Upper lobe of left lung (tissue), 6 donors: ENCODE data around the gene PGBD5. TPM values are rescaled to one million over a fixed set of nuclear protein-coding genes. Genes with fewer than 3 reads are reported as not detected.
A peak's percentile ranks its signal among the peaks of the same experiment; 100 is the strongest.

Source experiments
- ATAC-seq, 2 donors: fragments of 200-7000 bp; cut with Tn5 transposase; one replicate each; pipeline ENCODE4 v1.9.1; 2022; ENCODE audit warnings: mild to moderate bottlenecking in 2 of 2, moderate library complexity in 2 of 2; ENCODE audit not compliant: low FRiP score in 2 of 2
- DNase-seq, 2 donors: peaks; one replicate each; pipeline ENCODE4 v3.0.0-alpha.2; 2019 to 2020
- H3K27ac ChIP-seq, 4 donors: fragments of 200-600 bp; sonication (generic); one replicate each; pipeline ENCODE4 v1.5.1; 2016 to 2019
- H3K27me3 ChIP-seq, 4 donors: fragments of 200-600 bp; sonication (generic); one replicate each; pipeline ENCODE4 v1.5.1; 2017 to 2019
- H3K36me3 ChIP-seq, 4 donors: fragments of 200-600 bp; sonication (generic); one replicate each; pipeline ENCODE4 v1.5.1; 2016 to 2019
- H3K4me1 ChIP-seq, 4 donors: fragments of 200-600 bp; sonication (generic); one replicate each; pipeline ENCODE4 v1.5.1; 2018 to 2019
- H3K4me3 ChIP-seq, 4 donors: fragments of 200-600 bp; sonication (generic); one replicate each; pipeline ENCODE4 v1.5.1; 2017 to 2019; ENCODE audit warnings: mild to moderate bottlenecking in 2 of 4, moderate library complexity in 1 of 4
- H3K9me3 ChIP-seq, 4 donors: fragments of 200-600 bp; sonication (generic); one replicate each; pipeline ENCODE4 v1.5.1; 2018 to 2019
- EP300 ChIP-seq, 4 donors: sonication (generic); formaldehyde crosslinking; IDR thresholded peaks; one replicate each; pipeline ENCODE4 v1.5.1; 2017; ENCODE audit warnings: antibody characterized with exemption in 4 of 4, control low read depth in 2 of 4
- POLR2A ChIP-seq, 4 donors: fragments of 450-650 bp; IDR thresholded peaks; one replicate each; pipeline ENCODE4 v1.5.1; 2016 to 2017; ENCODE audit warnings: antibody characterized with exemption in 4 of 4, mild to moderate bottlenecking in 2 of 4
- POLR2AphosphoS5 ChIP-seq, 2 donors: sonication (generic); formaldehyde crosslinking; IDR thresholded peaks; one replicate each; pipeline ENCODE4 v1.5.1; 2017; ENCODE audit warnings: antibody characterized with exemption in 2 of 2
- WGBS, 2 donors: methylation state at CpG; one replicate each; pipeline ENCODE4 v1.1.5; 2017 to 2018; 5-methylcytosine and 5-hydroxymethylcytosine counted together
- total RNA-seq, 6 donors: library from RNA; depleted of rRNA in 4 of 6; stranded (reverse); fragments of >200 nt in 4 of 6; gene quantifications; one replicate each; pipeline versions ENCODE4 v1.1.0 to v1.2.1, GENCODE V29; 2016 to 2021
- TF ChIP-seq, protein P1 (sequence below), 6 experiments: fragments of 450-650 bp in 4 of 6; fragments of 200-600 bp in 2 of 6; sonication (generic) in 2 of 6; IDR thresholded peaks; one replicate each; pipeline ENCODE4 v1.5.1; 2016 to 2019; ENCODE audit warnings: antibody characterized with exemption in 6 of 6
- donor health status: DM: no; HTN: no; CAD: no; lungs with moderate emphysema.
- donor health status: DM: no; HTN: yes; CAD: no; lungs with severe emphysema.

The PGBD5 gene
- total RNA-seq, 6 donors from 2014 or later, result 0.78 to 5.0 (median 3.9) TPM

- WGBS, 2 donors, result 88 to 91% methylated on average over 18 to 20 of the region's 20 CpGs
- DNase-seq, result peak in 1 of 2 donors; percentile 54
- Histone ChIP-seq H3K36me3 (peaks cover 4 to 31% (median 9%) of the 10 kb centered on the region in 4 donors), H3K9me3 (no peaks in the 10 kb centered on the region), H3K27ac (peak overlapping the region in 3 of 4 donors; percentile 6 to 54 (median 38)), H3K27me3 (no peaks in the 10 kb centered on the region), H3K4me1 (peaks cover 11 to 34% (median 18%) of the 10 kb centered on the region in 4 donors), H3K4me3 (no peak overlapping the region)
- TF ChIP-seq POLR2A (IDR thresholded peaks at IDR 0.05) (no peak), EP300 (IDR thresholded peaks at IDR 0.05) (no peak)
- TF ChIP-seq, protein P1, sequence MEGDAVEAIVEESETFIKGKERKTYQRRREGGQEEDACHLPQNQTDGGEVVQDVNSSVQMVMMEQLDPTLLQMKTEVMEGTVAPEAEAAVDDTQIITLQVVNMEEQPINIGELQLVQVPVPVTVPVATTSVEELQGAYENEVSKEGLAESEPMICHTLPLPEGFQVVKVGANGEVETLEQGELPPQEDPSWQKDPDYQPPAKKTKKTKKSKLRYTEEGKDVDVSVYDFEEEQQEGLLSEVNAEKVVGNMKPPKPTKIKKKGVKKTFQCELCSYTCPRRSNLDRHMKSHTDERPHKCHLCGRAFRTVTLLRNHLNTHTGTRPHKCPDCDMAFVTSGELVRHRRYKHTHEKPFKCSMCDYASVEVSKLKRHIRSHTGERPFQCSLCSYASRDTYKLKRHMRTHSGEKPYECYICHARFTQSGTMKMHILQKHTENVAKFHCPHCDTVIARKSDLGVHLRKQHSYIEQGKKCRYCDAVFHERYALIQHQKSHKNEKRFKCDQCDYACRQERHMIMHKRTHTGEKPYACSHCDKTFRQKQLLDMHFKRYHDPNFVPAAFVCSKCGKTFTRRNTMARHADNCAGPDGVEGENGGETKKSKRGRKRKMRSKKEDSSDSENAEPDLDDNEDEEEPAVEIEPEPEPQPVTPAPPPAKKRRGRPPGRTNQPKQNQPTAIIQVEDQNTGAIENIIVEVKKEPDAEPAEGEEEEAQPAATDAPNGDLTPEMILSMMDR (IDR thresholded peaks at IDR 0.05), result no peak
- no peak for ATAC-seq
These were observed 154.7 kb downstream of the PGBD5 start for GRCh38 chr1:230271300-230272035.

DNA sequence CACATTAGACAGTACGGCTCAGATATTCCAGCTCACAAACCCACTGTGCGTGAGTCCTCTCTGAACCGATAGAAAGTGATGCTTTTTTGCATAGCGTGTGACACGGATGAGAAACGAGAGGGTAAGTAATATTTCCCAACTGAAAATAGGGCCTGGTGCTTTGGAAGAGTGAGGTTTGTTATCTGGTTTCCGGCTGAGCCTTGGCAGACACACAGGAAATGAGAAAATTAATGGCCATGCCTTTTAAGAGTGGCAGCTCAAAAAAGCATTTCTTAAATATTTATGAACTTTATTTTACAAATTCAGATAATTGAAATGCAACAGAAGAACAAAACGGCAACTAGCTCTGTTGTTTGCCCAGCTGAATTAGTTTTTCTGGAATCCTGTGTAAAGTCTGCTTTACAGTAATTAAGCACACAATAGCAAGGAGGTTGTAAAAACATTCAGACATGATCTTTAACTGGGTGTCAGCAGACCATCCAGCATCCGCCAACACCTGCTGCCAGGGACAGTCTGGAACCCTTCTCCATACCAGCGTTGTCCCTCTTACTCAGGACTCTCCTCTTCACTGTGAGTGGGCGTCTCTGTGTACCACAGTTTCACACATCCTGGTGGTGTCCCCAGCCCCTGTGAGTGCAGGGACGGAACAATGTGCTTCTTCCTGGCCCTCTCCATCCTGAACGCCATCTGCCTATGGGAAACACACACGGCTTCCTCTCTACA is 155.4 kb downstream of the PGBD5 start:
- TF ChIP-seq, protein P1 (IDR thresholded peaks at IDR 0.05), result no peak
- TF ChIP-seq EP300 (IDR thresholded peaks at IDR 0.05), result no peak
- no peak for TF ChIP-seq POLR2AphosphoS5 (IDR thresholded peaks at IDR 0.05)
- no peak for TF ChIP-seq POLR2A (IDR thresholded peaks at IDR 0.05)
- Histone ChIP-seq H3K27me3 (no peaks in the 10 kb centered on the region), H3K36me3 (peaks cover 3 to 27% (median 11%) of the 10 kb centered on the region in 4 donors), H3K27ac (peak overlapping the region in 3 of 4 donors; percentile 30 to 54 (median 38)), H3K4me3 (no peak overlapping the region), H3K9me3 (no peaks in the 10 kb centered on the region), H3K4me1 (peaks cover 11 to 34% (median 18%) of the 10 kb centered on the region in 4 donors)
- DNase-seq, result no peak
- ATAC-seq, result peak in 1 of 2 donors; percentile 20
- WGBS, 2 donors, result 41 to 42% methylated on average over 14 of the region's 14 CpGs

DNA sequence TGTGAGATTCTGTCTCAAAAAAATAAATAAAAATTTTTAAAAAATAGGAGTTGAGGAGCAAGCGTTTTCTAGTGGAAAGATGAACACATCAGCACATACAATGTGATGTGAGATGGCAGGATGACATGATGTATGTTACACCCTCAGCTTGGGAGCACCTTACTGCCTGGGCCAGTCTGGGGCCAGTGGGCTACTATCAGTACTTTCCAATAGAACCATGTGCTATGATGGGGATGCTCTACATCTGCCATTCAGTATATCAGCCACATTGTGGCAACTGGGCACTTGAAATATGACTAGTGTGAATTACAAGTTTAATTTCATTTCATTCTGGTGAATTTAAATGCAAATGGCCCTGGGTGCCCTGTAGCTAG is 156.0 kb downstream of the PGBD5 start:
- no peak for ATAC-seq
- WGBS, 2 donors, result 91 to 93% methylated on average over 1 of the region's 1 CpG

GRCh38 chr1:230268371-230269170 is 157.6 kb downstream of the PGBD5 start:
- H3K36me3 ChIP-seq, result peaks cover 13 to 36% (median 28%) of the 10 kb centered on the region in 4 donors
- no peak overlapping the region for H3K4me3 ChIP-seq
- WGBS, 2 donors, result 82% methylated on average over 17 to 19 of the region's 19 CpGs
- peaks cover 11 to 34% (median 18%) of the 10 kb centered on the region in 4 donors for H3K4me1 ChIP-seq
- no peaks in the 10 kb centered on the region for H3K27me3 ChIP-seq
- H3K9me3 ChIP-seq, result no peaks in the 10 kb centered on the region
- H3K27ac ChIP-seq, result no peak overlapping the region
- TF ChIP-seq, protein P1 (IDR thresholded peaks at IDR 0.05), result peak in 5 of 6 experiments; percentile 26 to 52 (median 44)
- no peak for TF ChIP-seq EP300 (IDR thresholded peaks at IDR 0.05)
- DNase-seq (no peak), ATAC-seq (peak; percentile 72 to 75)

More for the DNA sequence above, 156.0 kb downstream of the PGBD5 start:
- TF ChIP-seq POLR2AphosphoS5 (IDR thresholded peaks at IDR 0.05), result no peak
- TF ChIP-seq, protein P1 (IDR thresholded peaks at IDR 0.05), result no peak
- no peak for TF ChIP-seq POLR2A (IDR thresholded peaks at IDR 0.05)
- TF ChIP-seq EP300 (IDR thresholded peaks at IDR 0.05), result no peak
- peak overlapping the region in 3 of 4 donors; percentile 30 to 54 (median 38) for H3K27ac ChIP-seq
- peaks cover 5 to 27% (median 16%) of the 10 kb centered on the region in 4 donors for H3K36me3 ChIP-seq
- H3K27me3 ChIP-seq, result no peaks in the 10 kb centered on the region
- no peak for DNase-seq
- H3K9me3 ChIP-seq, result no peaks in the 10 kb centered on the region
- peaks cover 11 to 34% (median 18%) of the 10 kb centered on the region in 4 donors for H3K4me1 ChIP-seq
- no peak overlapping the region for H3K4me3 ChIP-seq
